ENCODE measurements around the gene CDC5L.

CDC5L gene

GRCh38 chr6:44498436-44498835 is 110.9 kb downstream of the CDC5L start:
- DNase-seq (ENCODE audit: low read depth in 3 of 3): no peak

- no peak for DNase-seq (ENCODE audit: low read depth in 3 of 3)
These were observed 112.1 kb downstream of the CDC5L start for GRCh38 chr6:44499609-44500008.
